Measurements from ENCODE around the gene CTBP2. TPM values are rescaled to one million over a fixed set of nuclear protein-coding genes. Genes with fewer than 3 reads are reported as not detected.

The CTBP2 gene
- total RNA-seq, 4 donors from 2014 or later = 74.8 to 103 (median 79.2) TPM

GRCh38 chr10:124966008-124966407, 194.4 kb downstream of the CTBP2 start:
- peaks cover 0 to 30% of the 10 kb centered on the region in 2 donors for H3K36me3 ChIP-seq
- no peak for TF ChIP-seq CTCF (IDR thresholded peaks at IDR 0.05)
- TF ChIP-seq POLR2A (IDR thresholded peaks at IDR 0.05) = no peak
- no peak for TF ChIP-seq EP300 (IDR thresholded peaks at IDR 0.05)
- no peak for TF ChIP-seq POLR2AphosphoS5 (IDR thresholded peaks at IDR 0.05)
- H3K27ac ChIP-seq = no peak overlapping the region
- H3K4me3 ChIP-seq = no peak overlapping the region
- no peaks in the 10 kb centered on the region for H3K27me3 ChIP-seq
- H3K4me1 ChIP-seq = peaks cover 2 to 80% (median 7%) of the 10 kb centered on the region in 3 donors
- no peak for ATAC-seq
- H3K9me3 ChIP-seq = no peaks in the 10 kb centered on the region
- WGBS, 2 donors (ENCODE audit: low coverage in 1 of 2) = 55 to 71% methylated on average over 2 to 5 of the region's 5 CpGs

- Histone ChIP-seq H3K36me3 (peaks cover 0 to 22% of the 10 kb centered on the region in 2 donors), H3K27ac (no peak overlapping the region), H3K4me3 (no peak overlapping the region), H3K27me3 (no peaks in the 10 kb centered on the region), H3K4me1 (peaks cover 0 to 73% (median 0%) of the 10 kb centered on the region in 3 donors), H3K9me3 (no peaks in the 10 kb centered on the region)
- ATAC-seq = no peak
- TF ChIP-seq EP300 (IDR thresholded peaks at IDR 0.05) (no peak), POLR2AphosphoS5 (IDR thresholded peaks at IDR 0.05) (no peak), POLR2A (IDR thresholded peaks at IDR 0.05) (no peak), CTCF (IDR thresholded peaks at IDR 0.05) (no peak)
- WGBS, 2 donors (ENCODE audit: low coverage in 1 of 2) = 76 to 79% methylated on average over 7 of the region's 7 CpGs
Measured at GRCh38 chr10:124963866-124964720, 196.3 kb downstream of the CTBP2 start.

GRCh38 chr10:124962421-124962820, 197.9 kb downstream of the CTBP2 start:
- no peaks in the 10 kb centered on the region for H3K9me3 ChIP-seq
- peaks cover 0 to 5% of the 10 kb centered on the region in 2 donors for H3K36me3 ChIP-seq
- no peak overlapping the region for H3K4me3 ChIP-seq
- H3K27me3 ChIP-seq = no peaks in the 10 kb centered on the region
- no peak overlapping the region for H3K27ac ChIP-seq
- 85 to 95% methylated on average over 3 of the region's 3 CpGs for WGBS, 2 donors (ENCODE audit: low coverage in 1 of 2)
- no peak for ATAC-seq
- TF ChIP-seq EP300 (IDR thresholded peaks at IDR 0.05) (no peak), POLR2AphosphoS5 (IDR thresholded peaks at IDR 0.05) (no peak), POLR2A (IDR thresholded peaks at IDR 0.05) (no peak)
- H3K4me1 ChIP-seq = peaks cover 0 to 69% (median 0%) of the 10 kb centered on the region in 3 donors

- Histone ChIP-seq H3K4me1 (peaks cover 0 to 71% (median 4%) of the 10 kb centered on the region in 3 donors), H3K4me3 (no peak overlapping the region), H3K36me3 (no peaks in the 10 kb centered on the region), H3K9me3 (no peaks in the 10 kb centered on the region), H3K27me3 (no peaks in the 10 kb centered on the region), H3K27ac (no peak overlapping the region)
- ATAC-seq = no peak
- WGBS, 2 donors (ENCODE audit: low coverage in 1 of 2) = 68 to 78% methylated on average over 4 of the region's 4 CpGs
- TF ChIP-seq EP300 (IDR thresholded peaks at IDR 0.05) = no peak
- TF ChIP-seq POLR2A (IDR thresholded peaks at IDR 0.05) = no peak
- TF ChIP-seq POLR2AphosphoS5 (IDR thresholded peaks at IDR 0.05) = no peak
- TF ChIP-seq CTCF (IDR thresholded peaks at IDR 0.05) = no peak
Measured at GRCh38 chr10:124961248-124961570, 199.2 kb downstream of the CTBP2 start.

- peaks cover 7 to 74% (median 13%) of the 10 kb centered on the region in 3 donors for H3K4me1 ChIP-seq
- WGBS, 2 donors (ENCODE audit: low coverage in 1 of 2) = 100% methylated on average over 3 of the region's 3 CpGs; no CpG with 5 or more reads in 1 of the 2 donors
- ATAC-seq = no peak
- no peak overlapping the region for H3K27ac ChIP-seq
- no peaks in the 10 kb centered on the region for H3K9me3 ChIP-seq
- H3K27me3 ChIP-seq = no peaks in the 10 kb centered on the region
- H3K4me3 ChIP-seq = no peak overlapping the region
- TF ChIP-seq EP300 (IDR thresholded peaks at IDR 0.05) = no peak
- TF ChIP-seq POLR2AphosphoS5 (IDR thresholded peaks at IDR 0.05) = no peak
- no peak for TF ChIP-seq POLR2A (IDR thresholded peaks at IDR 0.05)
- TF ChIP-seq CTCF (IDR thresholded peaks at IDR 0.05) = no peak
- H3K36me3 ChIP-seq = no peaks in the 10 kb centered on the region
Measured at GRCh38 chr10:124959564-124959963, 200.8 kb downstream of the CTBP2 start.

All from gastroesophageal sphincter (tissue), 4 donors.